ENCODE data around the gene GRIA3.

The GRIA3 gene

GRCh38 chrX:123199338-123199737 lies 15.3 kb downstream of the GRIA3 start:
- no peaks in the 10 kb centered on the region for H3K36me3 Mint-ChIP-seq (ENCODE audit: low read depth)
- no peak overlapping the region for H3K4me3 Mint-ChIP-seq
- H3K9me3 Mint-ChIP-seq: no peaks in the 10 kb centered on the region
- no peak overlapping the region for H3K27ac Mint-ChIP-seq
- no peaks in the 10 kb centered on the region for H3K4me1 Mint-ChIP-seq
- no peak for TF ChIP-seq CTCF (IDR thresholded peaks at IDR 0.05; ENCODE audit: unreplicated experiment in 3 of 3)
- no peaks in the 10 kb centered on the region for H3K27me3 Mint-ChIP-seq (ENCODE audit: low read depth)

- Mint-ChIP-seq H3K4me3 (no peak overlapping the region), H3K4me1 (no peaks in the 10 kb centered on the region), H3K36me3 (ENCODE audit: low read depth) (no peaks in the 10 kb centered on the region), H3K27ac (no peak overlapping the region), H3K27me3 (ENCODE audit: low read depth) (no peaks in the 10 kb centered on the region), H3K9me3 (no peaks in the 10 kb centered on the region)
- TF ChIP-seq CTCF (IDR thresholded peaks at IDR 0.05; ENCODE audit: unreplicated experiment in 3 of 3): no peak
Measured at GRCh38 chrX:123201720-123202119, 17.6 kb downstream of the GRIA3 start.

GRCh38 chrX:123202523-123202922 lies 18.4 kb downstream of the GRIA3 start:
- Mint-ChIP-seq H3K27me3 (ENCODE audit: low read depth) (no peaks in the 10 kb centered on the region), H3K27ac (no peak overlapping the region), H3K4me1 (no peaks in the 10 kb centered on the region), H3K36me3 (ENCODE audit: low read depth) (no peaks in the 10 kb centered on the region), H3K4me3 (no peak overlapping the region), H3K9me3 (no peaks in the 10 kb centered on the region)
- no peak for TF ChIP-seq CTCF (IDR thresholded peaks at IDR 0.05; ENCODE audit: unreplicated experiment in 3 of 3)

- no peaks in the 10 kb centered on the region for H3K36me3 Mint-ChIP-seq (ENCODE audit: low read depth)
- no peak overlapping the region for H3K4me3 Mint-ChIP-seq
- no peak overlapping the region for H3K27ac Mint-ChIP-seq
- H3K27me3 Mint-ChIP-seq (ENCODE audit: low read depth): no peaks in the 10 kb centered on the region
- no peaks in the 10 kb centered on the region for H3K4me1 Mint-ChIP-seq
- no peaks in the 10 kb centered on the region for H3K9me3 Mint-ChIP-seq
- TF ChIP-seq CTCF (IDR thresholded peaks at IDR 0.05; ENCODE audit: unreplicated experiment in 3 of 3): no peak
Measured at GRCh38 chrX:123203772-123204171, 19.7 kb downstream of the GRIA3 start.

GRCh38 chrX:123206176-123206575 lies 22.1 kb downstream of the GRIA3 start:
- H3K27me3 Mint-ChIP-seq (ENCODE audit: low read depth): no peaks in the 10 kb centered on the region

More at GRCh38 chrX:123206176-123206575, 22.1 kb downstream of the GRIA3 start:
- Mint-ChIP-seq H3K9me3 (no peaks in the 10 kb centered on the region), H3K4me1 (no peaks in the 10 kb centered on the region), H3K4me3 (no peak overlapping the region), H3K36me3 (ENCODE audit: low read depth) (no peaks in the 10 kb centered on the region), H3K27ac (no peak overlapping the region)
- no peak for TF ChIP-seq CTCF (IDR thresholded peaks at IDR 0.05; ENCODE audit: unreplicated experiment in 3 of 3)

Data from nephron (organoid).